Putamen (tissue), 1 donor: ENCODE measurements around the gene ZNF836.
A peak's percentile ranks its signal among the peaks of the same experiment; 100 is the strongest.
"Not testable (repeated sequence)": the region's sequence is repeated elsewhere in the genome, so short reads cannot be mapped to it uniquely, and the experiment has no call there.

Experiments used
- DNase-seq: peaks from one replicate; pipeline ENCODE4 v3.0.0-alpha.2; 2016; ENCODE audit warnings: low spot score

Gene ZNF836

GRCh38 chr19:52171321-52172169 is at the start of gene ZNF836:
Gene ZNF836, minus strand, starts transcription at chr19:52171621. Its CDS starts 3,549 bp downstream, at chr19:52168072.
- DNase-seq = peak; percentile 71

DNA sequence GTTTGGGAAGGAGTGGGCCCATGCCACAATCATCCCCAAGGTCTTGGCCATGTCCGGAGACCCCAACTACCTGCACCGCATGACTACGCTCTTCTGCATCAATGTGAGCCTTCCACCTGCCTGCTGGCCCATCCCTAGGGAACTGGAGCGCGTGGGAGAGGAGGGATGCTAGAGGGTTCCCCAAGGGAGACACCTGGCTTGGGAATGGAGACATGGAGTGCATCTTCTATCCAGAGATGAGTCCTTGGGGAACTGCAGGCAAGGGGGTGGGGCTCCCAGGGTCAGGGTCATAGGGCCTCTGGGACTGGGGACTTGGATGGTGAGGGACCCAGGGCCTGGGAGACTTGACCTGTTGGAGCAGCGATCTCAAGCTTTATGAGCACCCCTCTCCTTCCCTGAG is 49.6 kb upstream of the ZNF836 start:
- no peak for DNase-seq

DNA sequence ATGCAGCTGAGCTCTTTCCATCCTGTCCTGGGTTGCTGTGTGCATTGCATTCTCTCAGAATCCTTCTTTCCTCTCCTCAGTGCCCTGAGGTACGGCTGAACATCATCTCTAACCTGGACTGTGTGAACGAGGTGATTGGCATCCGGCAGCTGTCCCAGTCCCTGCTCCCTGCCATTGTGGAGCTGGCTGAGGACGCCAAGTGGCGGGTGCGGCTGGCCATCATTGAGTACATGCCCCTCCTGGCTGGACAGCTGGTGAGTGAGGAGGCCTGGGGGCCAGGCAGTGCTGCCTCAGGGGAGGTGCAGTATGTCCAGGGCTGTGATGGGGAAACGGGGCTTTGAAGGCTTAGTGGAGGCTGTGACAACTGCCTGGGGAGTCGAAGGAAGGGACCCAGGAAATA is 48.2 kb upstream of the ZNF836 start:
- no peak for DNase-seq

- no peak for DNase-seq
These were observed 46.2 kb upstream of the ZNF836 start for GRCh38 chr19:52217576-52217975.

- no peak for DNase-seq
These were observed 45.0 kb upstream of the ZNF836 start for GRCh38 chr19:52216401-52216800.

DNA sequence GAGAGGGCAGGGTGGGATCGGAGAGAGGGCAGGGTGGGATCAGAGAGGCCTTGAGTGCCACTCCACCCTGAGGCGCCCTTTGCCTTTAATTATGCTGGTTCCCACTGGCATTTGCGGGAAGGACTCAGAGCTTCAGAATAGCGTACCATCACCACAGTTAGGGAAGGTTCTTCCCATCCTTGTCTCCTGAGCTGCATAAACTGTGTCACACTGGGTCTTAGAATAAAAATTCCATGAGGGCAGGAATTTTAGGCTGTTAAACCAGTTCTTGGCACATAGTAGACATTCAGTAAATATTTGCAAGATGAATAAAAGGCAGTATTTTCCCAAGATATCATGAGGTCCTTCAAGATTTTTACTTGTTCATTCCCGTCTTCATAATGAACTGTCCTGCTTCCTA is 42.8 kb upstream of the ZNF836 start:
- DNase-seq = no peak

- no peak for DNase-seq
These were observed 41.3 kb upstream of the ZNF836 start for GRCh38 chr19:52212572-52213255.

DNA sequence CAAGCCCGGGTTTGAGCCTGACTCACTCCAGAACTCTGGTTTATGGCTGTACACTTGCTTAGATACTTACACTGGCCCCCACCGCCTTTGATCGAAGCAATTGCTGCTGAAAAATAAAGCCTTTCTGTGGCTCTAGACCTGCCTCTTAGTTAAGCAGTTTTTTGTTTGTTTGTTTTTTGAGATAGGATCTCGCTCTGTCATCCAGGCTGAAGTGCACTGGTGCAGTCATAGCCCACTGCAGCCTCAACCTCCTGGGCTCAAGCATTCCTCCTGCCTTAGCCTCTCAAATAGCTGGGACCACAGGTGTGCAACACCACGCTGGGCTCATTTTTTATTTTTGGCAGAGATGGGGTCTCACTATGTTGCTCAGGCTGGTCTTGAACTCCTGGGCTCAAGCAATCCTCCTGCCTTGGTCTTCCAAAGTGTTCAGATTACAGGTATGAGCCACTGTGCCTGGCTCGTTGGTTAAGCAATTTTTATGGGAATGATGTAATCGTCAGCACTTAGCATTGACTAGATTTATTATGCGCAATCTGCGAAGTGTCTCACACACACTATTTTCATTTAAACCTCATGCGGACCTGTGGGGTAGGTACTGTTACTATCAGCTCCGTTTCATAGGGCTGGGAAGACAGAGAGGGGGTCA is 40.6 kb upstream of the ZNF836 start:
- no peak for DNase-seq

- no peak for DNase-seq
These were observed 39.8 kb upstream of the ZNF836 start for GRCh38 chr19:52211203-52211602.

- DNase-seq = no peak
These were observed 35.1 kb upstream of the ZNF836 start for GRCh38 chr19:52206481-52206880.

- DNase-seq = not testable (repeated sequence)
These were observed 29.5 kb upstream of the ZNF836 start for GRCh38 chr19:52200755-52201391.

GRCh38 chr19:52200044-52200443 is 28.6 kb upstream of the ZNF836 start:
- peak; percentile 60 for DNase-seq

DNA sequence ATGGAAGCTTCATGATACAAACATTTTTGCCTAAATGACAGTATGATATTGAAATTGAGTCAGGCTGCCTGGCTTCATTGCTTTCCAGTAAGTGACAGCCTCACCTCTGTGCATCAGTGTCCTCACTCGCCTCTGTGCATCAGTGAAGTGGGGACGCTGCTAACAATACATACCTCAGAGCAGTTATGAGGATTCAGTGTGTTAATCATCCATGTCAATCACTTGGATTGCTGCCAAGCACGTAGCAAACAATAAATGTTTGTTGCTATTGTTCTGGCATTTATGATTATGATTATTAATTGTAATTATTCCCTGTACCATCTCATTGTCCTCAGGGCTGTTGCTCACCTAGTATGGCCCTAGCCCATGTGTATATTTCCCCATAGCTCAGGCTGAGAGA is 27.3 kb upstream of the ZNF836 start:
- DNase-seq = no peak

- no peak for DNase-seq
These were observed 26.5 kb upstream of the ZNF836 start for GRCh38 chr19:52197964-52198363.

DNA sequence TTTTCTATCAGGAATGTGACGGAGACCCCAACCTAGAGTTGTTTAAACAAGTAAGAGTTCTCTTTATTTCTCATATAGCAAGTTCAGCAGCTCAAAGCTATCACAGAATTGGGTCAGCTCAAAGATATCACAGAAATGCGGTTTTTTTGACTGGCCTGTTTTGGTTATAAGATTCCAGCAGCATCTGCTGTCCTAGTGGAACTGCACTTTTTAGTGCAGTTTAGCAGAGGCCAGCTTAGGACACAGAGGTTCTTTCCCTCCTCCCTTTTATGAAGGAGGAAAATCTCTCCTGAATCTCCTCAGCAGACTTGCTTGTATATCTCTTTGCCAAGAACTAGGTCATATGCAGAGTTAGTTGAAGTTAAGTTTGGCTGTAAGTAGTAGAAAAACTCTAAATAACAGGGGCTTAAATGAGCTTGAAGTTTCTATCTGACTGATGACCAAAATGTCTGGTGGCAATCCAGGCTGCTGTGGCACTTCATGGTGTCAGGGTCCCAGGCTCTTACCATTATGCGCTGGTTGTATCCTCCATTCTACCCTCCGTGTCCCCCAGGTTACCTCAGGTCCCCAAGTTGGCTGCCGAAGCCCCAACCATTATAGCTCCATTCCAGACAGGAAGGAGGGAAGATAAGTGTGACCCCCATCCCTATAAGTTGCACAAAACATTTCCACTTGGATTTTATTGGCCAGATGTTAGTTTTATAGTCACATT is 25.0 kb upstream of the ZNF836 start:
- DNase-seq = no peak

- no peak for DNase-seq
These were observed 20.5 kb upstream of the ZNF836 start for GRCh38 chr19:52191951-52192350.

GRCh38 chr19:52191389-52191788 is 20.0 kb upstream of the ZNF836 start:
- DNase-seq = no peak

DNA sequence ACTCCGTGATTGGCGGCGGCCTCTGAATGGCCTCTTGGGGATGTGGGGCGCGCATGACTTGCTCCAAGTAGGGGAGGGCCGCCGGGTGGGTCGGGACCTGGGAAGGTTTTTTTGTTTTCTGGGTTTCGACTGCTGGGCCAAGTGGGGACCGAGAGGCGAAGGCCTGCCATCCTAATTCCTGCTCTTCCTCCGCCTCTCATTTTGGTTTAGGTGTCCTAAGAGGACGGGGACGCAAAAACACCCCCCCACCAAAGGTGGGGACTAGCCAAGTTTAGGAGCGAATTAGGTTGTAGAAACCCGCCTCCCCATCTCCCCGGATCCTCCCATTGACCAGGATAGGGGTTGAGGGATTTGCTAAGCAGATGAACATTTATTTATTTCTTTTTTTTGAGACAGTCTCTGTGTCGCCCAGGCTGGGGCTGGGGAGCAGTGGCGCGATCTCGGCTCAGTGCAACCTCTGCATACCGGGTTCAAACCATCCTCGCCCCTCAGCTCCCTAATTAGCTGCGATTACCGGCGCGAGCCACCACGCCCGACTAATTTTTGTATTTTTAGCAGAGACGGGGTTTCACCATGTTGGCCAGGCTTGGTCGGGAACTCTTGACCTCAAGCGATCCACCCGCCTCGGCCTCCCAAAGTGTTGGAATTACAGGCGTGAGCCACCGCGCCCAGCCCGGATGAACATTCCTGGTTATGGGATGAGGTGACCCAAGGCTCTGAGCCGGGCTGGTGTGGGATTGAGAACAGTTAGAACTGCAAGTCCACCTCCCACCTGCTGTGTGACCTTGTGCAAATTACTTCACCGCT is 19.3 kb upstream of the ZNF836 start:
- DNase-seq = peak; percentile 34

GRCh38 chr19:52189735-52190486 is 18.5 kb upstream of the ZNF836 start, which contains the start of gene PPP2R1A:
Gene PPP2R1A, plus strand, starts transcription at chr19:52190052. Its CDS starts 45 bp downstream, at chr19:52190097.
- DNase-seq = peak; percentile 100
